Activated naive CD4-positive, alpha-beta T cell (primary cell): ENCODE data around the gene NUP42.
"Not testable (repeated sequence)": the region's sequence is repeated elsewhere in the genome, so short reads cannot be mapped to it uniquely, and the experiment has no call there.

ENCODE experiments used
- DNase-seq, 4 experiments: peaks; one replicate each; lab custom pipeline; 2025; lab: John Stamatoyannopoulos, UW

Gene NUP42

GRCh38 chr7:23181684-23182553 lies at the start of gene NUP42:
TSS of gene NUP42 (plus strand) at chr7:23182048. CDS start at chr7:23182086, 38 bp downstream.
- peak; percentile 85 to 90 (median 88) for DNase-seq

GRCh38 chr7:23133797-23134196 lies 48.1 kb upstream of the NUP42 start:
- DNase-seq: no peak

GRCh38 chr7:23135755-23136154 lies 46.1 kb upstream of the NUP42 start:
- DNase-seq: no peak

GRCh38 chr7:23136216-23136615 lies 45.6 kb upstream of the NUP42 start:
- DNase-seq: no peak

GRCh38 chr7:23157679-23158078 lies 24.2 kb upstream of the NUP42 start:
- no peak for DNase-seq

- DNase-seq: no peak
These were observed 23.3 kb upstream of the NUP42 start for GRCh38 chr7:23158546-23158945.

GRCh38 chr7:23161482-23161881 lies 20.4 kb upstream of the NUP42 start:
- DNase-seq: no peak

- no peak for DNase-seq
These were observed 17.0 kb upstream of the NUP42 start for GRCh38 chr7:23164846-23165245.

GRCh38 chr7:23165316-23165715 lies 16.5 kb upstream of the NUP42 start:
- no peak for DNase-seq

- DNase-seq: no peak
These were observed 14.2 kb upstream of the NUP42 start for GRCh38 chr7:23167691-23168090.

- no peak for DNase-seq
These were observed 13.6 kb upstream of the NUP42 start for GRCh38 chr7:23168111-23168885.

- DNase-seq: no peak
These were observed 5.9 kb upstream of the NUP42 start for GRCh38 chr7:23175938-23176337.

- DNase-seq: no peak
These were observed 1.6 kb downstream of the NUP42 start for GRCh38 chr7:23183279-23184012.

- no peak for DNase-seq
These were observed 2.4 kb downstream of the NUP42 start for GRCh38 chr7:23184291-23184690.

- no peak for DNase-seq
These were observed 3.0 kb downstream of the NUP42 start for GRCh38 chr7:23184709-23185359.

- DNase-seq: no peak
These were observed 4.1 kb downstream of the NUP42 start for GRCh38 chr7:23185980-23186379.

- no peak for DNase-seq
These were observed 9.2 kb downstream of the NUP42 start for GRCh38 chr7:23191022-23191421.

GRCh38 chr7:23193650-23194227 lies 11.9 kb downstream of the NUP42 start:
- not testable (repeated sequence) for DNase-seq

GRCh38 chr7:23196306-23196705 lies 14.5 kb downstream of the NUP42 start:
- no peak for DNase-seq

GRCh38 chr7:23197745-23198144 lies 15.9 kb downstream of the NUP42 start:
- DNase-seq: not testable (repeated sequence)

GRCh38 chr7:23200331-23200730 lies 18.5 kb downstream of the NUP42 start:
- DNase-seq: no peak
